ENCODE measurements around the gene RAB11FIP2.
"Not testable (repeated sequence)": the region's sequence is repeated elsewhere in the genome, so short reads cannot be mapped to it uniquely, and the experiment has no call there.

The RAB11FIP2 gene, protein sequence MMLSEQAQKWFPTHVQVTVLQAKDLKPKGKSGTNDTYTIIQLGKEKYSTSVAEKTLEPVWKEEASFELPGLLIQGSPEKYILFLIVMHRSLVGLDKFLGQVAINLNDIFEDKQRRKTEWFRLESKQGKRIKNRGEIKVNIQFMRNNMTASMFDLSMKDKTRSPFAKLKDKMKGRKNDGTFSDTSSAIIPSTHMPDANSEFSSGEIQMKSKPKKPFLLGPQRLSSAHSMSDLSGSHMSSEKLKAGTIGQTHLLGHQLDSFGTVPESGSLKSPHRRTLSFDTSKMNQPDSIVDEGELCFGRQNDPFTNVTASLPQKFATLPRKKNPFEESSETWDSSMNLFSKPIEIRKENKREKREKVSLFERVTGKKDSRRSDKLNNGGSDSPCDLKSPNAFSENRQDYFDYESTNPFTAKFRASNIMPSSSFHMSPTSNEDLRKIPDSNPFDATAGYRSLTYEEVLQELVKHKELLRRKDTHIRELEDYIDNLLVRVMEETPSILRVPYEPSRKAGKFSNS

DNA sequence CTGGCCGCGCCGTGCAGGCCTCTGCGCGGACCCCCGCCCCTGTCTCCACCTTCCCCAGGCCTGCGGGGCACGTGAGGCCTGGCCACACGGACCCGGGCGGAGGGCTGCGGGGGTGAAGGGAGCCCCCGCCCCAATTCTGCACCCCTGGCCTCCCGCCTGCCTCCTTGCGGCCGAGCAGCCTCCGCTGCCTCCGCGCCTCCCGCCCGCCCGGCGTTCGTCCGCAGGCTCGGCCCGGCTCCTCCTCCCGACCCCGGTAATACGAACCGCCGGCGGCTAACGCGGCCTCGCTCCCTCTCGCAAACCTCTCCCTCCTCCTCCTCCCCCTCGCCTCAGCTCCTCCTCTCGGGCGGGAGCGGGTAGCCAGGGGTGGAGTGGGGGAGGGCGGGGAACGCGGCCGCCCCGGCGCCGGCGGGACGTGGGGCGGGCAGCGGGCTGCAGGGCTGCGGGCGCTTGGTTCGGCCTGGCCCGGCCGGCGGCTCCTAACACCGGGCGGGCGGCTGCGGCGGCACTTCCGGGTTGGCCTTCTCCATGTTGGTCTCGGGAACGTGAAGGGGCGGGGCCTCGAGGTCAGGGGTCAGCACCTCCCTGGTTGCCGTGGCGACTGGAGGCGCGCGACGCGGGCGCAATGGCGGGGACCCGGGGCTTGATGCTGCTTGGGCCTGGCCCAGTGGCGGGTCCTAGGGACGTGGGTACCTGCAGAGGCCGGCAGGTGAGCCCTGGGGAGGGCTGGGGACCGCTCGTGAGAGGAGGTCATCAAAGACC lies at the start of gene RAB11FIP2:
TSS of gene RAB11FIP2 (minus strand) at position 547 of the 762 bp plus-strand sequence. CDS start 778 bp downstream, outside the sequence.
- DNase-seq (ENCODE audit: low spot score), result peak; percentile 89

DNA sequence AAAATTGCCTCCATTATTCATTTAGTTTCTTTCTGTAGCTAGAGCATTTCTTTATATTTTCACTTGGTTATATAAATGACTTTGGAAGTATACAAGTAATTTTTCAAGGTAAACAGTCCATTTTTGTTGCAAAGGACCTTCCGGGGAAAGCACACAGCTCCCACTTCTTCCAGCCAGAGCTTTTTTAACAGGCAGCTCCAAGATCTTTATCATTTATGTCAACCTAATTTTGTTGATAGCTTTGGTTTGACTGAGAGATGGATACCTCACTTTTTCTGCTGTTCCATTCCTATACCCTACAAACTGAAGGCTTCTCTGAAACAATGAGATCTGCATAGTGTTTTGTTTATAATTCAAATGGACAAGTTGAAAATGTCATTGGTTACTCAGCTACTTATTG lies 49.3 kb upstream of the RAB11FIP2 start:
- DNase-seq (ENCODE audit: low spot score), result no peak

DNA sequence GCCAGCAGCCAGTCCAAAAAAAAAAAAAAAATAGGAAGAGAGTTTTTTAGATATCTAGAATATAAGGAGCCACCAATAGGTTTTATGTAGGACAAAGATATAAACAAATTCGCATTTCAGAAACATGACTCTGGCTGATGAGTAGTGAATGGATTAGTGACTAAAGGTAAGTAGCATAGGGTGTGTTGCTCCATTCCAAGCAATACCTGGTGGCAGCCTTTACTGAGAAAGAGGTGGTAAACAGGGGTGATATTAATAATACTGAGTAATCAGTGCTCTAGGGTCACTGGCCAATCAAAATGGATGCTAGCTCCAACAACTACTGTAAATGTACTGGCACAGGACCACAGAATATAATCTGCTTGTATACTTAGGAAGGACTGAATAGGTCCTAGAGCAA lies 45.5 kb upstream of the RAB11FIP2 start:
- DNase-seq (ENCODE audit: low spot score), result no peak

DNA sequence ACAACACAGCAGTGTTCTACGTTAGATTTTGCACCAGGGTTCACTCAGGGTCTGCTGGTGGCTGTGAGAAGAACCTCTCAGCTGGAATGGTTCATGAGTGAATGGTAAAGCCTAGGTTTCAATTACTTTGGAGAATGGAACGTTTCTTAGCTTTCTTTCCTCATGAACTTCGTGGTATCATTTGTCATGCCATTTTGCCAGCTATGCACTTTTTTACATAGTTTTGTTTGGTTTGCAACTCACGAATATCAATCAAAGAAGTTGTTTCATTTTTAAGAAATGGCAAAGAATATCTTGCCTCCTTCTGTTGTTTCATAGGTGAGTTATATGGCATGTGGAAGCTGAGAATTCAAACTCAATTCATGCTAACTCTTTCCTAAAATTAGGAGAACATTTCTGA lies 34.1 kb upstream of the RAB11FIP2 start:
- DNase-seq (ENCODE audit: low spot score), result no peak

DNA sequence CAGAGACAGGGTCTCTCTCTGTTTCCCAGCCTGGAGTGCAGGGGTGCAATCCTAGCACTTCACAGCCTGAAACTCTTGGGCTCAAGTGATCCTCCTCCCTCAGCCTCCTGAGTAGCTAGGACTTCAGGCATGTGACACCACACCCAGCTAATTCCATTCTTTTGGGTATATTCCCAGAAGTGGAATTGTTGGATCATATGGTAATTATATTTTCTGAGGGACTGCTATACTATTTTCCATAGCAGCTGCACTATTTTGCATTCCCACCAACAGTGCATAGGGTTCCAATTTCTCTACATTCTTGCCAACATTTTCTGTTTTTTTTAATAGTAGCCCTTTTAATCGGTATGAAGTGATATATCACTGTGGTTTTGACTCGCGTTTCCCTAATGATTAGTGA lies 30.0 kb upstream of the RAB11FIP2 start:
- DNase-seq (ENCODE audit: low spot score), result no peak

DNA sequence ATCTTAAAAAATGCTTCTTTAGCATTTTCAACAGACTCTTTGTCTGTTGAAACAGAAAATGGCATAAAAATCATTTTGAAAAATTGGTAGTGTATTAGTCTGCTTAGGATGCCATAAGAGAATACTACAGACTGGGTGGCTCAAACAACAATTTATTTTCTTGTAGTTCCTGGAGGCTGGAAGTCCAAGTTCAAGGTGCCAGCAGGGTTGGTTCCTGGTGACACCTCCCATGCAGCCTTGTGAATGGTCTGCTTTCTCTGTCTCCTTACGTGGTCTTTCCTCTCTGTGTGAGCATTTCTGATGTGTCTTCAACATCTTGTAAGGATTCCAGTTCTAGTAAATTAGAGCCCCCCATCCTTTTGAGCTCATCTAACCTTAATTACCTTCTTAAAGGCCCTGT lies 26.1 kb upstream of the RAB11FIP2 start:
- no peak for DNase-seq (ENCODE audit: low spot score)

DNA sequence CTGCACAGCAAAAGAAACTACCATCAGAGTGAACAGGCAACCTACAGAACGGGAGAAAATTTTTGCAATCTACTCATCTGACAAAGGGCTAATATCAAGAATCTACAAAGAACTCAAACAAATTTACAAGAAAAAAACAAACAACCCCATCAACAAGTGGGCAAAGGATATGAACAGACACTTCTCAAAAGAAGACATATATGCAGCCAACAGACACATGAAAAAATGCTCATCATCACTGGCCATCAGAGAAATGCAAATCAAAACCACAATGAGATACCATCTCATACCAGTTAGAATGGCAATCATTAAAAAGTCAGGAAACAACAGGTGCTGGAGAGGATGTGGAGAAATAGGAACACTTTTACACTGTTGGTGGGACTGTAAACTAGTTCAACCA lies 20.6 kb upstream of the RAB11FIP2 start:
- DNase-seq (ENCODE audit: low spot score), result not testable (repeated sequence)

DNA sequence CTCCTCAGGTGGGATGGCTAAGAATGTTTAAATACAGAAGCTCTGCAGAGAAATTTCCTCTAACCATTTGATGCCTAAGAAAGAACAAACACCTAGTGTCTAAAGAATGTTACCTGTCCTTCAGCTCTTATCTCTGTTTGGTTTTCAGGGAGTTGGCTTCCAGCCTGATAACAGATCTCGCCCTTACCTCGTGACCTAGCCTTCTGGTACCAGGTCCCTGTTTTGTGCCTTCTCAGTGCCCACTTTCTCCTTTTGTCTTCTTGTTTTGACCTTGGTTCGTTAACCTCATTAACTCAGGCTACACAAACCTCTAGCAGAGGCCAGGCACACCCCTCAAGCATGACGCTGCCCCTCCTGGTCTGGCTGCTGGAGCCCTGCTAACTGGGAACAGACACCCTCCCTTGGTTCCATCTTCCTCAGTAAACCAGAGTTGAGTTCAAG lies 16.1 kb upstream of the RAB11FIP2 start:
- no peak for DNase-seq (ENCODE audit: low spot score)

DNA sequence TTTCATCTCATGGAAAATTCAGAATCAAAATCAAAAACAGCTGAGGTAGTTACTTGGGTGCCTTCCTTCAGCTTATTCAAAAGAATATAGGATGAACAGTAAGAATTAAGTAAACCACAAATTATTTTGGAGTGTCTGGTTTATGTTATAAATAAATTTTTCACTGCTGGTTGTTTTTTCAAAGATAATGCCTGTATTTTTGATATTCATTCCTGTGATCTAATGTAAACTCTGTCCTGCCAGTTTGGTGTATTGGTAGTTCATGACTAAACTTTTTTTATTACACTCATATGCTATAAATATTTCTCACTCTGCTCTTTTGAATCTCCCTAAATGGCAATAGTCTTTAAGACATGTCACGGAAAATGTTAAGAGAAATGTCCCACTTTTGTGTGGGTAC lies 11.6 kb upstream of the RAB11FIP2 start:
- DNase-seq (ENCODE audit: low spot score), result no peak

DNA sequence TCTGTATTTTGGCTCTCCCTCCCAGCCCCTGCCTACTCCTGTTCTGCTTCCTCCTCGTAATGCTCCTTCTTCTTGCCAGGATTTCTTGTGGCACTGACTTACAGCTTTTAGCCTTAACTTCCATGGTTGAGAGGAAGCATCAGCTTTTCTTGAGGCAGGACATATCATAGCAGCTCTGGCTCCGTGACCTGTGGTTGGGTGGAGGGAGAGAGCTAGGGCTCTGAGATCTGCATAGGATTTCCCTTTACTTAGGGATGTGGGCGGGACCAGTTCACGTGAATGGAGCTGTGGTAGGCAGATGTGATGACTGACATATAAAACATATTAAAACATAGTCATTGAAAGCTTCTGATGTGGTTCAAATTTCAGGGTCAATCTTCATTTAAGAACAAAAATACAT lies 10.6 kb upstream of the RAB11FIP2 start:
- DNase-seq (ENCODE audit: low spot score), result no peak

DNA sequence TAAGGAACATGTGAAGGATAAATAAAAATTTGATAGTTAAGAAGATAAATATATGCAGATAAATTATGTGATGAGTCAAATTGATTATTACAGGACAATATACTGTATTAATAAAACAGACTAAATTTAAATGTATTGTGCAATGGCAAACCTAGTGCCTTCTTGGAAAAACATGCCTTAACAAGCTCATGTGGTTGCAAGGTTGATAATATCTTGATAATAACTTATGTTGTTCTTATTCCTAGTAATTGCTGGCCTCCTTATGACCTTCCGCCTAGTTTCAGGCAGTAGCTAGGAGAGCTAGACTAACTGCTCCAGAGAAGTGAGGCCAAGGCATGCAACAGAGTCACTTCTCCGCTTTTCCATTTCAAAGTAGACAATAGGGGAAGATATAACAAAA lies 7.6 kb upstream of the RAB11FIP2 start:
- no peak for DNase-seq (ENCODE audit: low spot score)

DNA sequence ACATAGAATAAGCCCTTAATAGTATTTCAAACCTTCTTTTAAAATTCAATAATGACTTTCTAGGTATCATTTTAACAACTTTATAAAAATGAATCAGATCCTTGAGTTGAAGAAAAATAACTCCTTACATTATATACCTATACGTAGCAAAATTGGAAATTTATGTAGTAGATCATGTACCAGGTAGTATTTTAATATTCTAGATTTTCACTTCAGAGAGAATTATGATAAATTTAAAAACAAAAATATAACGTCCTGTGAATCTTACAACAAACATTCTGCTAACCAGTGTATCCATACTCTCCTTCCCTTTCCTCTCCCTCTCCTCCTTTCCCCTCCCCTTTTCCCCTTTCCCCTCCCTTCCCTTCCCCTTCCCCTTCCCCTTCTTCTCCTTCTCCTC lies 6.1 kb upstream of the RAB11FIP2 start:
- DNase-seq (ENCODE audit: low spot score), result no peak

DNA sequence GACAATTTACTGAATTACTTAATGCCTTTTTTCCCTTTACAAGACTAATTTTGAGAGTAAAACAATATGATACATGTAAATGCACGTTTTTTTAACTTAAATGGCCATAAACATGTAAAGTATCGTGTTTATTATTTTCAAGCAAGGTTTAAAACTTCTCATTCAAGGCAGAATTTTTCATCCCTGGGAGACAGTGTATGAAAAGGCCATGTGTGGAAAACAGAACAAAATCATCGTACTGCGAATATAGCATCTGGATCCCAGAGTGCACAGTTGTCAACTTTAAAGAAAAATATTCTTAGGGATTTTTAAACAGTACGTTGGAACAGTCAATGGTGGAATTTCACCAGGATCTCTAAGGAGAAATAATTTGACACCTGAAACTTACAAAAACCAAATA lies 1.1 kb upstream of the RAB11FIP2 start:
- DNase-seq (ENCODE audit: low spot score), result no peak

DNA sequence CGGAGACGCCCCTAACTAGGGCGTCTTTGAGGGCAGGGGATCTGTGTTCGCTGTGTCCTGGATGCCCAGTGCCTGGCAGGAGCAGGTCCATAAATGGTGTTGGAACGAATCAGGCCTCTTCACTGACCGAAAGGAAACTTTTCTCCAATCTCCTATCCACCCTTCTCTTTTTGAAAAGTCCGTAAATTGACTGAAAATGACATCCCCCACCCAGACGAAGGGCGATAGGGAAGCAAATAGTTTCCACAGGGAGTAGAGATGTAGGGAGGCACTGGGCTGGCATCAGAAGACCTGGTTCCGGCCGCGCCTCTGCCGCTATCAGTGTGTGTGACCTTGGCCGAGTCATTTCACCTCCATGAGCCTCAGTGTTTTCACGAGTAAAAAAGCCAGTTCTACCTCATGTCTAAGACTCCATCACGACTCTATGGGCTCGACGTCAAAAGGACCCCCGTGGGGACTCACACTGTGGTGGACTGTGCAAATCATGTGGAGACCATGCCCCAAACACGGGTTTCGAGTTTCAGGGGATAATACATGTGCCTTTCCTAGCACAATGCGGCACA lies 497 bp upstream of the RAB11FIP2 start:
- DNase-seq (ENCODE audit: low spot score), result no peak

DNA sequence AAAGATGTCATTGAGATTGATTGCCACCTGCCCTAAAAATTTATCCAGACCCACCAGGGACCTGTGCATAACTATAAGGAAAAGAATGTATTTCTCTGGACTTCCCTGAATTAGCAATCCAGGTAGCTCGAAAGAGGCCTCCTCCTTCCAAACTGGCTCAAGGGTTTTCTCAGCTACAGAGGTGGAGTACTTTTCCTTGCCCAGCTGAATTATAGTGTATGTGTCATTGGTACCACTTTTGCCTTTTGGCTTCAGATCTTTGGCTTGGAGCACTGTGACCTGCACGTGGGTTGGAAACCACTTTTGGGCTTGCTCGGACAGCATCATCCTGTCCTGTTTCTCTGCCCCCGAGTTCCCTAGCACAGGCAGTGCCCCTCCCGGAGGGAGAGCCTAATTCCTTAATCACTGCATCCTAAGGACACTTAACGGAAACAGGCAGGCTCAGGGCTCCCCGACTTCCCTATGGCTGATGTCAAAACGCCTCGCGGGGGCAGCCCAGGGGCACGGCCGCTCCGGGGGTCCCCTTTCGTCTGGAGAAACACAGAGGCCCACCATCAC lies 825 bp downstream of the RAB11FIP2 start:
- DNase-seq (ENCODE audit: low spot score), result peak; percentile 69

DNA sequence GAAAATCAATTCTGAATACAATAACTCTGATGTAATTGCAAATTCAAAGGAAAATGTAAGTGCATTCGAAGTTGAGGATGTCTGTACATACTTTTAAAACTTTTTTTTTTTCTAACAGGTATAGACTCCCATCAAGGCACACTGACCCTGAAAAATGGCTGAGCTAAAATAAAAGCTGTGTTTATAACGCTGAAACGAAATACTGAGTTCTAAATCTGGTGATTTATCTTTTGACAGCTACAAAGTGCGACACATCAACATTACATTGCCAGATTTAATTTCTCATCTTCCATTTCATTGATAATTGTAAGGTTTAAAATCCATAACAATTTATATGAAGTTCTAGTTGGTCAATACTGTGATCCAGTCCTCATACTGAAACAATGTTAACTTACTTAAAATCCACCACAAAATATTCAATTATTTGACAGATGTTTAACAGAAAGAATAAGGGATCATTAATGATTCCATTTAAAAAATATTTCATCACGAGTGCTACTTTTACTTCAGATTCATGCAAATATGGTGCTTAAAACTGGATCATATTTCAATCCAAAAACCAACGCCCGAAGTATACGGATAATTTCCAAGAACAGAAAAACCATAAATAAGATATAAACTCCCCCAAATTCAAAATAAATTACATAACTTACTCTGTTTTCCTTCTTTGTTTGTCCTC lies 1.4 kb downstream of the RAB11FIP2 start:
- DNase-seq (ENCODE audit: low spot score), result no peak

DNA sequence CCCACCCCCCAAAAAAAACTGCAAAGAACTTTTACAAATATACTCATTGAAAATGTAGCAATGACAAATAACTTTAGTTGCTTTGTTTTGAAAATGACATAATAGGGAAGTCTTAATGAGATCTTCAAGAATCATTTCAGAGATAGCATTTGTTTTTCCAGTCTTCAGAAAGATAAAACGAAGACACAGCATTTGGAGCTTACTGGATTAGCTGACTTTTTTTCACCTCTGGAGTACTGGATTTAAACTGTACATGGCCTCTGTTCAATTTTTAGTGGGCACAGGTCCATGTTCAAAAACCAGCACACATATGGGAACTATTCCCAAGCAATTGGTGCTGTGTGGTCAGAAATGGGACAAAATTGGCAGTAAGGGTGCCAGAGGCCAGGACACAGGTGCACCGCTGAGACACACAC lies 3.9 kb downstream of the RAB11FIP2 start:
- DNase-seq (ENCODE audit: low spot score), result no peak

DNA sequence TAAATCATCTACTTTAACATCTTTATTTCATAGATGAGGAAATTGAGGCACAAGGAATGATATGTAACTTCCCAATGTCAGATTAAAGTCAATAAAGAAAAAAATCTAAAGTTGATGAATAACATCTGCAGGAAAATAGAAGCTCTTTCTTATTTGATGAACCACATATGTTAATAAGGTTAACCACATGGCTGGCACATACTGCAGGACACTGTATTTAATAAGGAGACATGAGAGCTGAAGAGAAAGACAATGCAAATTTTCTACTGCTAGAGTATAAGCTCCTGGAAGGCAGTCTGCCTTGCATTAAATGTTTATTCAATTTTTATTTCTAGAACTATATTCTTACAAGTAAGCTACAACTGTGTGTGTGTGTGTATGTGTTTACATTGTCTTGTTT lies 4.4 kb downstream of the RAB11FIP2 start:
- peak; percentile 70 for DNase-seq (ENCODE audit: low spot score)

DNA sequence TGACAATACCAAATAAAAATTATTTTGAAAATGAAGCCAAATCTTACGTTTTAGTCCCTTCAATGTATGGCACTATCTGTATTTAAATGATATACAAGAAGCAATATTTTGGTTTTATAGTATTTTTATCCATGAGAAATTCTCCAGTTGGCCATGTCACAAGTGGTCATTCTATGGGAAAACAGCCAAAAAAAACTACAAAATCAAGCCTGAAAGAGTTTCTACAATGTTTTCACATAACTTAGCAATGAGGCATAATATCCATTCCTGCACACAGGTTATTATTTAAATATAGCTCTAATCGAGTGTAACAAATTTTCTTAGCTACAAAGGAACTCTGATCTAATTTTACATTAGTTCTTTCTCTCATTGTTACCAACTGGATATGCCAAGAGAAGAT lies 5.4 kb downstream of the RAB11FIP2 start:
- DNase-seq (ENCODE audit: low spot score), result no peak

DNA sequence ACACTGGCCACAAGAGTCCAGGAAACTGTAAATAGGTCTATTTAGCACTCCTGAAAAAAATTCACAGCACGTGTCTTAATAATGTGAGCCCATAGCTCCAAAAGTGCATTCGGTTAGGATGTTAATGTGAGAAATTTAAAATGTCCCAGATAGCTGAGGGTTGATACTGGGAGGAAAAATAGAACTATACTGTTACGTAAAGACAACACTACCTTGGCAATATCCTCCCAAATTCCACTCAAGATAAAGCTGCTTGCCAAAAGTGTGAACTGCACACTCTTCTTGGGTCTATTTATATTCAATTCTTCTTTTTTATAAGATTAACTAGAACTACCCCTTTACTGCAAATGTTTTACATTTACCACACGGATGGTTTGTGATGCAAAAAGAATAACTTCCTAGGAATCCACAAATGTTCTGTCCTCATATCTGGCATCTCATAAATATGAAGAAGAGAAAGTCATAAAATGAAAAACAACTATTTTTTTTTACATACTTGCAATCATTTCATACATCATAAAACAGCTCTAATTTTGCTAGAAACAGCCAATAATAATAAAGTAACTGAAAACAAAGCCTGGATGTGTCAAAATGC lies 10.4 kb downstream of the RAB11FIP2 start:
- DNase-seq (ENCODE audit: low spot score), result no peak

DNA sequence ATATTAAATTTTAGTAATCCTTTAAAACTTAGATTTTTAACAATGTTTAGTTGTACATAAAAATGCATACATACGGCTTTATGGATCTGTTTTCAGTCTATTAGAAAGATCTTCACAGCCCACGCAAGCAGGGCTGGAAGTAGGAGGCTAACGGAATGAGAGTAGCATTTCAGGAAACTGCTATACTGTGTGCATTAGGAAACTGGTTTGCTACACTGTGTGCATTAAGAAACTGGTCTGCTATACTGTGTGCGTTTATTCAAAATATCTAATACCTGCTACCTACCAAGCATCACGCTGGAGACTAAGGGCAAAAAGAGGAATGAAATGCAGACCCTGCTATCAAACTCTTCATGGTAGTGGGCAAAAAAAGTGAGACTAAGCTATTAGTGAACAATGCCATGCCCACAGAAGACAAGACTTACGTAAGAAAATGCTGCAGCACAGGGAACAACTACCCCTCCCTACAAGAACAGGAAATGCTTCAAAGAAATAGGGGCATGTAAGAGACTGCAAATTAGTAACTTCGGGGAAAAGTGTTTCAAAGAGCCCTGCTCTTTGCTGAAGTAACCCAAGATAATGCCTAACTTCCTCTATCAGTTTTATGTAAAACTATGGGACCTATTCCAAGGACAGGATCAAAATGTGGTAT lies 11.3 kb downstream of the RAB11FIP2 start:
- no peak for DNase-seq (ENCODE audit: low spot score)
